H1 (cell line): Measurements from ENCODE around the gene DFFA. TPM values are rescaled to one million over a fixed set of nuclear protein-coding genes. Genes with fewer than 3 reads are reported as not detected.
"Not testable (repeated sequence)": the region's sequence is repeated elsewhere in the genome, so short reads cannot be mapped to it uniquely, and the experiment has no call there.

Experiments
- CTCF ChIA-PET: fragments of 300-600 bp; sonication (Branson Sonifier 250); formaldehyde crosslinking; loops from one replicate; lab custom pipeline; 2021; ENCODE audit not compliant: partially characterized antibody; lab: Charles Lee
- POLR2A ChIA-PET: fragments of 300-600 bp; sonication (Branson Sonifier 250); formaldehyde crosslinking; loops from one replicate; lab custom pipeline; 2021; ENCODE audit warnings: inconsistent platforms; ENCODE audit not compliant: partially characterized antibody; lab: Charles Lee
- DNase-seq, 2 experiments: peaks; one replicate each; pipeline versions ENCODE4 v3.0.0 to v3.0.0-alpha.2; 2010 to 2022; ENCODE audit warnings: low spot score in 2 of 2, low read depth in 1 of 2, mixed read lengths in 1 of 2
- FAIRE-seq: peaks from 2 replicates; lab custom pipeline; 2011; peaks lifted over from hg19 to GRCh38; lab: Jason Lieb, UNC
- H2AFZ ChIP-seq: 2 replicates; pipeline ENCODE4 v1.8.1; 2012; ENCODE audit warnings: low read length, inconsistent platforms
- H2AK5ac ChIP-seq: 2 replicates; pipeline ENCODE4 v1.6.1; 2013; ENCODE audit warnings: low read depth, low read length
- H2BK120ac ChIP-seq: replicated peaks from 2 replicates; pipeline ENCODE3; 2013; ENCODE audit warnings: low read depth, low read length, inconsistent platforms
- H2BK12ac ChIP-seq: 2 replicates; pipeline ENCODE4 v1.6.1; 2013; ENCODE audit warnings: low read depth, low read length
- H2BK15ac ChIP-seq: 2 replicates; pipeline ENCODE4 v1.6.1; 2013; ENCODE audit warnings: low read length
- H2BK20ac ChIP-seq: 2 replicates; pipeline ENCODE4 v1.6.1; 2013; ENCODE audit warnings: low read length
- H2BK5ac ChIP-seq: 2 replicates; pipeline ENCODE4 v1.6.1; 2013; ENCODE audit warnings: low read depth, low read length
- H3K14ac ChIP-seq: 2 replicates; pipeline ENCODE4 v1.6.1; 2013; ENCODE audit warnings: inconsistent platforms; ENCODE audit not compliant: insufficient read length
- H3K18ac ChIP-seq: 2 replicates; pipeline ENCODE4 v1.6.1; 2013; ENCODE audit warnings: low read length; ENCODE audit errors: extremely low read depth
- H3K23ac ChIP-seq: 2 replicates; pipeline ENCODE4 v1.6.1; 2013; ENCODE audit warnings: inconsistent platforms; ENCODE audit not compliant: insufficient read length
- H3K23me2 ChIP-seq: 2 replicates; pipeline ENCODE4 v1.6.1; 2013; ENCODE audit warnings: low read depth, low read length
- H3K27ac ChIP-seq: 2 replicates; pipeline ENCODE4 v1.6.1; 2011; ENCODE audit warnings: low read depth, low read length, inconsistent platforms
- H3K27me3 ChIP-seq, 4 experiments: replicated peaks in 1 of 4; 1 replicate in 1 of 4; 2 replicates in 3 of 4; pipeline versions ENCODE4 v1.6.1 to v1.8.1; 2011 to 2013; ENCODE audit warnings: low read length in 3 of 4, mild to moderate bottlenecking in 3 of 4, inconsistent platforms in 2 of 4, mixed read lengths in 2 of 4, moderate library complexity in 1 of 4; ENCODE audit not compliant: control insufficient read depth in 3 of 4, insufficient read depth in 3 of 4; ENCODE audit errors: extremely low read depth in 1 of 4
- H3K36me3 ChIP-seq, 4 experiments: 2 replicates each; pipeline versions ENCODE4 v1.6.1 to v1.8.1; 2011 to 2013; ENCODE audit warnings: mild to moderate bottlenecking in 4 of 4, low read length in 3 of 4, moderate library complexity in 2 of 4, control low read depth in 1 of 4, inconsistent platforms in 1 of 4; ENCODE audit not compliant: insufficient read depth in 4 of 4, control insufficient read depth in 2 of 4
- H3K4ac ChIP-seq: replicated peaks from 2 replicates; pipeline ENCODE3; 2013; ENCODE audit warnings: low read length, low read depth, mixed read lengths, inconsistent platforms; ENCODE audit not compliant: insufficient read length
- H3K4me1 ChIP-seq, 4 experiments: replicated peaks in 1 of 4; 1 replicate in 1 of 4; 2 replicates in 3 of 4; pipeline versions ENCODE4 v1.6.1 to v1.8.1; 2011 to 2013; ENCODE audit warnings: low read length in 3 of 4, inconsistent platforms in 2 of 4, mixed read lengths in 1 of 4; ENCODE audit not compliant: insufficient read depth in 4 of 4, control insufficient read depth in 3 of 4
- H3K4me2 ChIP-seq, 2 experiments: 2 replicates each; pipeline versions ENCODE4 v1.6.1 to v1.8.1; 2011 to 2013; ENCODE audit warnings: low read depth in 2 of 2, low read length in 2 of 2, control low read depth in 1 of 2, inconsistent platforms in 1 of 2, mild to moderate bottlenecking in 1 of 2; ENCODE audit not compliant: insufficient read depth in 1 of 2
- H3K4me3 ChIP-seq, 4 experiments: fragments of 200-600, 300-600 bp in 1 of 4; sonication (generic), shearing (Covaris generic), sonication (Bioruptor Twin) in 1 of 4; 2 replicates each; pipeline versions ENCODE4 v1.5.1 to v1.8.1; 2011 to 2016; ENCODE audit warnings: low read length in 4 of 4, low read depth in 3 of 4, control low read depth in 2 of 4, inconsistent platforms in 2 of 4, mild to moderate bottlenecking in 2 of 4, mixed read lengths in 1 of 4, moderate library complexity in 1 of 4; ENCODE audit not compliant: insufficient read depth in 2 of 4; ENCODE audit errors: extremely low read depth in 1 of 4
- H3K56ac ChIP-seq: replicated peaks from 2 replicates; pipeline ENCODE3; 2013; ENCODE audit warnings: low read depth, mild to moderate bottlenecking, mixed read lengths, low read length, inconsistent platforms; ENCODE audit not compliant: insufficient read length
- H3K79me1 ChIP-seq: 2 replicates; pipeline ENCODE4 v1.6.1; 2013; ENCODE audit warnings: low read depth, low read length, control low read depth
- H3K79me2 ChIP-seq, 2 experiments: 2 replicates each; pipeline versions ENCODE4 v1.6.1 to v1.8.1; 2012 to 2013; ENCODE audit warnings: low read length in 2 of 2, mild to moderate bottlenecking in 2 of 2, inconsistent platforms in 1 of 2; ENCODE audit not compliant: insufficient read depth in 2 of 2, control insufficient read depth in 1 of 2
- H3K9ac ChIP-seq, 4 experiments: replicated peaks in 1 of 4; 1 replicate in 1 of 4; 2 replicates in 3 of 4; pipeline versions ENCODE4 v1.6.1 to v1.8.1; 2011 to 2013; ENCODE audit warnings: low read depth in 3 of 4, low read length in 3 of 4, control low read depth in 2 of 4, mild to moderate bottlenecking in 2 of 4, moderate library complexity in 2 of 4, inconsistent platforms in 1 of 4; ENCODE audit errors: extremely low read depth in 1 of 4
- H3K9me3 ChIP-seq, 2 experiments: 2 replicates each; pipeline versions ENCODE4 v1.6.1 to v1.8.1; 2012 to 2013; ENCODE audit warnings: mild to moderate bottlenecking in 2 of 2, moderate library complexity in 2 of 2, control low read depth in 1 of 2, inconsistent platforms in 1 of 2, low read depth in 1 of 2, low read length in 1 of 2, mixed read lengths in 1 of 2; ENCODE audit not compliant: insufficient read depth in 2 of 2
- H4K20me1 ChIP-seq, 2 experiments: replicated peaks in 1 of 2; 2 replicates each; pipeline versions ENCODE3 to v1.8.1; 2011 to 2013; ENCODE audit warnings: inconsistent platforms in 2 of 2, low read length in 2 of 2, mild to moderate bottlenecking in 1 of 2; ENCODE audit not compliant: insufficient read depth in 2 of 2, control insufficient read depth in 1 of 2
- H4K5ac ChIP-seq: 2 replicates; pipeline ENCODE4 v1.6.1; 2013; ENCODE audit warnings: low read length, low read depth, mixed read lengths, inconsistent platforms; ENCODE audit not compliant: insufficient read length
- H4K8ac ChIP-seq: 2 replicates; pipeline ENCODE4 v1.8.0; 2013; ENCODE audit warnings: mild to moderate bottlenecking, moderate library complexity, low read length, inconsistent platforms; ENCODE audit not compliant: insufficient read depth; ENCODE audit errors: extremely low read depth
- H4K91ac ChIP-seq: replicated peaks from 2 replicates; pipeline ENCODE3; 2013; ENCODE audit warnings: low read length, mixed read lengths, inconsistent platforms; ENCODE audit not compliant: insufficient read length
- WGBS, 2 experiments: shearing (Covaris generic) in 1 of 2; methylation state at CpG; one replicate each; pipeline versions ENCODE4 v1.1.6 to v1.1.7; 2013 to 2015; ENCODE audit warnings: low lambda C conversion rate in 2 of 2, mixed read lengths in 2 of 2, inconsistent platforms in 1 of 2, low coverage in 1 of 2, missing lambda C conversion rate in 1 of 2; ENCODE audit not compliant: insufficient replicate concordance in 2 of 2, insufficient coverage in 1 of 2, insufficient read length in 1 of 2; ENCODE audit errors: extremely low coverage in 1 of 2, missing lambda C conversion rate in 1 of 2; 5-methylcytosine and 5-hydroxymethylcytosine counted together
- polyA plus RNA-seq, 7 experiments: library from polyadenylated mRNA; depleted of rRNA in 3 of 7; stranded (reverse) in 5 of 7; unstranded in 2 of 7; fragments of >200 nt in 5 of 7; fragments of 200-250 nt in 2 of 7; gene quantifications; 1 replicate in 5 of 7; 2 replicates in 1 of 7; 4 replicates in 1 of 7; pipeline versions ENCODE4 v1.2.1 to v1.2.3, GENCODE V29; 2011 to 2013; ENCODE audit warnings: missing spikeins in 2 of 7, mixed read lengths in 2 of 7
- total RNA-seq: library from RNA; stranded (reverse); fragmentation: NEBNext Ultra II Directional; extraction: Animal tissue kit (Norgen Biotek cat#: 25700); gene quantifications from 2 replicates; pipeline ENCODE4 v1.2.1, GENCODE V29; 2021

The DFFA gene
- total and polyA plus RNA-seq, 2 of the 8 experiments (the other 6 are each of a cell fraction or from before 2014, with no cell fraction given) = 34.3 to 79.9 TPM

DNA sequence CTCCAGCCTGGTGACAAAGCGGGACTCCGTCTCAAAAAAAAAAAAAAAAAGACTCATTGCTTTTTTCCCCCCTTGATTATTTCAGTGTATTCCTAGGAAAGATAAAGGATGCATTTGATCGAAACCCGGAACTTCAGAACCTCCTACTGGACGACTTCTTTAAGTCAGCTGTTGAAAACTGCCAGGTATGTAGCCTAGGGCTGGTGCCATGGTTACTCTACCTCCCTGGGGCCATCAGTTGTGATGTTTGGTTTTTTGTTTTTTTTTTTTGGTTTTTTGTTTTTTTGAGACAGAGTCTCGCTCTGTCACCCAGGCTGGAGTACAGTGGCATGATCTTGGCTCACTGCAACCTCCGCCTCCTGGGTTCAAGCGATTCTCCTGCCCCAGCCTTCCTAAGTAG is 53.6 kb downstream of the DFFA start:
- H2AK5ac ChIP-seq, H4K8ac ChIP-seq, H3K56ac ChIP-seq, H3K27ac ChIP-seq, H3K9me3 ChIP-seq, H2BK12ac ChIP-seq, H3K27me3 ChIP-seq, H2BK120ac ChIP-seq, H3K79me1 ChIP-seq, H3K23me2 ChIP-seq, H3K4me1 ChIP-seq, H3K14ac ChIP-seq, H4K20me1 ChIP-seq, H3K79me2 ChIP-seq, DNase-seq, H4K5ac ChIP-seq, H3K4ac ChIP-seq, H2AFZ ChIP-seq, H3K4me3 ChIP-seq, H3K9ac ChIP-seq, H2BK15ac ChIP-seq, H3K4me2 ChIP-seq, H3K23ac ChIP-seq, H2BK20ac ChIP-seq, FAIRE-seq, H2BK5ac ChIP-seq, H3K18ac ChIP-seq, H4K91ac ChIP-seq: not testable (repeated sequence)
- ChIA-PET CTCF (interaction anchor here (1.1 kb wide), 1 partner anchor 11 kb away, joined by 5 read pairs; the partner anchor contains the start of gene CENPS), POLR2A (interaction anchor here (0.6 to 1.7 kb wide), 2 partner anchors 11 to 18 kb away, joined by 3 to 5 read pairs; no protein-coding TSS in a partner anchor)
- 96% methylated on average over 8 of the region's 8 CpGs; no CpG with 5 or more reads in 1 of the 2 experiments for WGBS, 2 experiments
- peaks cover 29 to 75% (median 52%) of the 10 kb centered on the region in 4 experiments for H3K36me3 ChIP-seq

DNA sequence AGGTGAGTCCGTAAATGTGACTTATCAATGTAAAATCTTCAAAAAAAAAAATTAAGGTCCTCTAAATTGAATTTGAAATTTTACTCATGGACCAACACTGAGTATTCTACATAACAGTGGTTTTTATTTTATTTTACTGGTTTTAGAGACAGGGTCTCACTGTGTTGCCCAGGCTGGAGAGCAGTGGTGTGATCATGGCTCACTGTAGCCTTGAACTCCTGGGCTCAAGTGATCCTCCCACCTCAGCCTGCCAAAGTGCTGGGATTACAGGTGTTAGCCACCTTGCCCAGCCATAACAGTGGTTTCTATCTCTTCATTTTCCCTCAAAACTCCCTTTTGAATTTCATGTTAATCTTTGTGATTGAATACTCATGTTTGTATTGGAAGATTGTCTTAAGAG is 56.4 kb downstream of the DFFA start:
- H2BK5ac ChIP-seq, H2BK20ac ChIP-seq, H3K27me3 ChIP-seq, H3K23ac ChIP-seq, H3K79me1 ChIP-seq, H3K27ac ChIP-seq, H3K4me3 ChIP-seq, H4K20me1 ChIP-seq, H3K18ac ChIP-seq, H3K9me3 ChIP-seq, DNase-seq, H2AFZ ChIP-seq, H3K14ac ChIP-seq, H2BK120ac ChIP-seq, H3K4me2 ChIP-seq, H4K5ac ChIP-seq, H3K9ac ChIP-seq, H3K56ac ChIP-seq, H3K79me2 ChIP-seq, H3K4me1 ChIP-seq, H2BK15ac ChIP-seq, H2AK5ac ChIP-seq, H3K23me2 ChIP-seq, H4K8ac ChIP-seq, H2BK12ac ChIP-seq, H4K91ac ChIP-seq, FAIRE-seq, H3K4ac ChIP-seq: not testable (repeated sequence)
- CTCF ChIA-PET = interaction anchor here (0.9 to 1.3 kb wide), 3 partner anchors 13 to 49 kb away, joined by 3 read pairs; partner anchors contain the start of gene CENPS
- POLR2A ChIA-PET = interaction anchor here (1.3 to 1.7 kb wide), 2 partner anchors 8 to 18 kb away, joined by 3 to 7 read pairs; no protein-coding TSS in a partner anchor
- peaks cover 44 to 96% (median 77%) of the 10 kb centered on the region in 4 experiments for H3K36me3 ChIP-seq
- WGBS, 2 experiments = 96% methylated on average over 1 of the region's 1 CpG; no CpG with 5 or more reads in 1 of the 2 experiments
